Ishikawa (cell line): ENCODE results near the gene BTBD16.

Experiments
- CEBPB ChIP-seq: IDR thresholded peaks from 2 replicates; pipeline ENCODE4 v1.6.1; 2012
- CREB1 ChIP-seq: IDR thresholded peaks from 2 replicates; pipeline ENCODE4 v1.6.1; 2012; ENCODE audit warnings: low read depth
- EGR1 ChIP-seq: IDR thresholded peaks from 2 replicates; pipeline ENCODE4 v1.6.1; 2012
- EP300 ChIP-seq: IDR thresholded peaks from 2 replicates; pipeline ENCODE4 v1.6.1; 2012; ENCODE audit warnings: borderline replicate concordance
- FOXM1 ChIP-seq: IDR thresholded peaks from 2 replicates; pipeline ENCODE4 v1.6.1; 2012; ENCODE audit warnings: low read depth, borderline replicate concordance
- NFIC ChIP-seq: IDR thresholded peaks from 2 replicates; pipeline ENCODE4 v1.6.1; 2012
- RAD21 ChIP-seq: IDR thresholded peaks from 2 replicates; pipeline ENCODE4 v1.6.1; 2012; ENCODE audit warnings: low read depth
- TAF1 ChIP-seq: IDR thresholded peaks from 2 replicates; pipeline ENCODE4 v1.6.1; 2012; ENCODE audit warnings: low read depth, mild to moderate bottlenecking
- TCF12 ChIP-seq: IDR thresholded peaks from 2 replicates; pipeline ENCODE4 v1.6.1; 2012; ENCODE audit warnings: low read depth
- TEAD4 ChIP-seq: IDR thresholded peaks from 2 replicates; pipeline ENCODE4 v1.6.1; 2012
- YY1 ChIP-seq: IDR thresholded peaks from 2 replicates; pipeline ENCODE4 v1.6.1; 2012; ENCODE audit warnings: low read depth
- ZBTB7A ChIP-seq: IDR thresholded peaks from 2 replicates; pipeline ENCODE4 v1.6.1; 2012; ENCODE audit warnings: low read depth
- TF ChIP-seq, protein P1 (sequence below): IDR thresholded peaks from 2 replicates; pipeline ENCODE4 v1.6.1; 2012
- TF ChIP-seq, protein P2 (sequence below): IDR thresholded peaks from 2 replicates; pipeline ENCODE4 v1.6.1; 2012; ENCODE audit warnings: low read depth, mild to moderate bottlenecking
- TF ChIP-seq, protein P3 (sequence below): IDR thresholded peaks from 2 replicates; pipeline ENCODE4 v1.6.1; 2012

The BTBD16 gene

DNA sequence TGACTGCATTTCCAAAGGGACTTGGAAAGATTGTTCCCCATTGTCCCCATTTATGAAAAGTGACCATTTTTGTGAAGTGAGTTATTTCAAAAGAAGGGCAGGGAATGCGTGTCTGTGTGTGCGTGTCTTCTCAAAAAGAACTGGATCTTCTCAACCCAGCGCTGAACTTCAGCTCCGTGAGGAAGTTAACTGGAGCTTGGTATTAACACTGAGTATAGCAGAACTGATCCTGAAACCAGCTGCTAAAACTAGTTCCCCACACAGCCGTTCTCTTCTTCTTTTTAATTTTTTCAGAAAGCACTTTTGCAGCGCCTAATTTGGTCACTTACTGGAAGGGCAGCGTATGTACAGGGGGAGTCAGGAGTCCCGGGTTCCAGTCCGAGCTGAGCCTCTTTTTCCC lies 57.6 kb downstream of the BTBD16 start:
- TF ChIP-seq TAF1 (no peak), TEAD4 (no peak), TCF12 (no peak)

GRCh38 chr10:122329416-122329815 lies 58.3 kb downstream of the BTBD16 start:
- TF ChIP-seq YY1 (no peak), EP300 (no peak), CREB1 (no peak), FOXM1 (no peak), TCF12 (no peak), CEBPB (no peak)
- TF ChIP-seq, protein P1, sequence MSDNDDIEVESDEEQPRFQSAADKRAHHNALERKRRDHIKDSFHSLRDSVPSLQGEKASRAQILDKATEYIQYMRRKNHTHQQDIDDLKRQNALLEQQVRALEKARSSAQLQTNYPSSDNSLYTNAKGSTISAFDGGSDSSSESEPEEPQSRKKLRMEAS, result no peak
- TF ChIP-seq, protein P2, sequence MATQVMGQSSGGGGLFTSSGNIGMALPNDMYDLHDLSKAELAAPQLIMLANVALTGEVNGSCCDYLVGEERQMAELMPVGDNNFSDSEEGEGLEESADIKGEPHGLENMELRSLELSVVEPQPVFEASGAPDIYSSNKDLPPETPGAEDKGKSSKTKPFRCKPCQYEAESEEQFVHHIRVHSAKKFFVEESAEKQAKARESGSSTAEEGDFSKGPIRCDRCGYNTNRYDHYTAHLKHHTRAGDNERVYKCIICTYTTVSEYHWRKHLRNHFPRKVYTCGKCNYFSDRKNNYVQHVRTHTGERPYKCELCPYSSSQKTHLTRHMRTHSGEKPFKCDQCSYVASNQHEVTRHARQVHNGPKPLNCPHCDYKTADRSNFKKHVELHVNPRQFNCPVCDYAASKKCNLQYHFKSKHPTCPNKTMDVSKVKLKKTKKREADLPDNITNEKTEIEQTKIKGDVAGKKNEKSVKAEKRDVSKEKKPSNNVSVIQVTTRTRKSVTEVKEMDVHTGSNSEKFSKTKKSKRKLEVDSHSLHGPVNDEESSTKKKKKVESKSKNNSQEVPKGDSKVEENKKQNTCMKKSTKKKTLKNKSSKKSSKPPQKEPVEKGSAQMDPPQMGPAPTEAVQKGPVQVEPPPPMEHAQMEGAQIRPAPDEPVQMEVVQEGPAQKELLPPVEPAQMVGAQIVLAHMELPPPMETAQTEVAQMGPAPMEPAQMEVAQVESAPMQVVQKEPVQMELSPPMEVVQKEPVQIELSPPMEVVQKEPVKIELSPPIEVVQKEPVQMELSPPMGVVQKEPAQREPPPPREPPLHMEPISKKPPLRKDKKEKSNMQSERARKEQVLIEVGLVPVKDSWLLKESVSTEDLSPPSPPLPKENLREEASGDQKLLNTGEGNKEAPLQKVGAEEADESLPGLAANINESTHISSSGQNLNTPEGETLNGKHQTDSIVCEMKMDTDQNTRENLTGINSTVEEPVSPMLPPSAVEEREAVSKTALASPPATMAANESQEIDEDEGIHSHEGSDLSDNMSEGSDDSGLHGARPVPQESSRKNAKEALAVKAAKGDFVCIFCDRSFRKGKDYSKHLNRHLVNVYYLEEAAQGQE, result no peak

DNA sequence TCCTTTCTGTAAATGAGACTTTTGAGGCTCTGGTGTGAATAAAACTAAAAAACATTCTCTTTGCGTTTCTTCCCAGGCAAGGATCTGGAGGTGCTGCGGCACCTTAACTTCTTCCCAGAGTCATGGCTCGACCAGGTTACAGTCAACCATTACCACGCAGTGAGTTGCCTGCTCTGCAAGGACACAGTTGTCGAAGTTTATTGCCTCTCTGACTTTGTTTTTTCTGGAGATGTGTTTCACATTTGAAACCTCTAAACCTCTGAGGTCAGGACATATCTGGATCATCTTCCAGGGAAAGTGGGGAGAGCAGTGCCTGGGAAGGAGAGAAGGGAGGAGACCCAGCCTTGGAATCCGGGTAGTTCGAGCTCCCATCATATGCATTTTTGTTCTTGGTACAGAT lies 60.0 kb downstream of the BTBD16 start:
- TF ChIP-seq CEBPB (no peak), CREB1 (no peak), NFIC (no peak), ZBTB7A (no peak), YY1 (no peak), RAD21 (no peak), EP300 (no peak), FOXM1 (no peak), EGR1 (no peak), TCF12 (no peak), TAF1 (no peak)
- TF ChIP-seq, protein P2, result no peak
- TF ChIP-seq, protein P3, sequence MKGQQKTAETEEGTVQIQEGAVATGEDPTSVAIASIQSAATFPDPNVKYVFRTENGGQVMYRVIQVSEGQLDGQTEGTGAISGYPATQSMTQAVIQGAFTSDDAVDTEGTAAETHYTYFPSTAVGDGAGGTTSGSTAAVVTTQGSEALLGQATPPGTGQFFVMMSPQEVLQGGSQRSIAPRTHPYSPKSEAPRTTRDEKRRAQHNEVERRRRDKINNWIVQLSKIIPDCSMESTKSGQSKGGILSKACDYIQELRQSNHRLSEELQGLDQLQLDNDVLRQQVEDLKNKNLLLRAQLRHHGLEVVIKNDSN, result no peak
- TF ChIP-seq, protein P1, result no peak

- no peak for TF ChIP-seq ZBTB7A
- TF ChIP-seq EGR1, result no peak
- no peak for TF ChIP-seq FOXM1
- no peak for TF ChIP-seq CREB1
- TF ChIP-seq NFIC, result no peak
- TF ChIP-seq, protein P3, result no peak
- TF ChIP-seq, protein P2, result no peak
- no peak for TF ChIP-seq CEBPB
- no peak for TF ChIP-seq YY1
- TF ChIP-seq RAD21, result no peak
- TF ChIP-seq TEAD4, result no peak
- TF ChIP-seq, protein P1, result no peak
- no peak for TF ChIP-seq TAF1
- no peak for TF ChIP-seq EP300
- TF ChIP-seq TCF12, result no peak
These were observed 60.7 kb downstream of the BTBD16 start for GRCh38 chr10:122331615-122332446.
